Right cardiac atrium (tissue), 5 donors: ENCODE results near the gene PYGM. TPM values are rescaled to one million over a fixed set of nuclear protein-coding genes. Genes with fewer than 3 reads are reported as not detected.
A peak's percentile ranks its signal among the peaks of the same experiment; 100 is the strongest.

ENCODE experiments used
- ATAC-seq, 2 donors: fragments of 200-7000 bp; cut with Tn5 transposase; one replicate each; pipeline versions ENCODE4 v1.8.0 to v1.9.1; 2020; ENCODE audit warnings: moderate library complexity in 2 of 2, mild to moderate bottlenecking in 1 of 2
- DNase-seq, 3 donors: peaks; one replicate each; pipeline ENCODE4 v3.0.0-alpha.2; 2020
- H3K27ac ChIP-seq: one replicate; pipeline ENCODE4 v1.5.1; 2013; ENCODE audit warnings: mild to moderate bottlenecking, low read length, control low read depth, moderate library complexity
- H3K27me3 ChIP-seq: one replicate; pipeline ENCODE4 v1.6.1; 2013; ENCODE audit not compliant: control insufficient read depth, insufficient read depth
- H3K4me1 ChIP-seq: one replicate; pipeline ENCODE4 v1.6.1; 2013; ENCODE audit warnings: low read length; ENCODE audit not compliant: control insufficient read depth, insufficient read depth
- H3K4me3 ChIP-seq: one replicate; pipeline ENCODE4 v1.5.1; 2013; ENCODE audit warnings: low read length, control low read depth
- H3K9me3 ChIP-seq: one replicate; pipeline ENCODE4 v1.6.1; 2013; ENCODE audit warnings: low read length; ENCODE audit not compliant: control insufficient read depth
- WGBS: extraction: QIAGEN DNeasy Blood & Tissue Kit; methylation state at CpG from one replicate; pipeline ENCODE4 v1.1.7; 2013; 5-methylcytosine and 5-hydroxymethylcytosine counted together
- intact Hi-C, 4 donors: fragments of 100-400 bp; cut with DNase I; formaldehyde crosslinking; loops; one replicate each; pipeline versions ENCODE4 v1.11.0 to v1.14.0; 2022 to 2023
- polyA plus RNA-seq: library from polyadenylated mRNA; stranded (reverse); fragments of 200-250 nt; gene quantifications from one replicate; pipeline ENCODE4 v1.2.3, GENCODE V29; 2013
- total RNA-seq, 4 donors: library from RNA; stranded (reverse); fragmentation: NEBNext Ultra II Directional; extraction: Animal tissue kit (Norgen Biotek cat#: 25700); gene quantifications; one replicate each; pipeline ENCODE4 v1.2.1, GENCODE V29; 2021
- donor health status: healthy with polysubstance abuse.
- donor health status: DM: no; HTN: yes; CAD: no.
- donor health status: DM: no; HTN: no; CAD: no.
- donor health status: DM: no; HTN: yes; CAD: no; lungs with severe emphysema.
- donor health status: DM: yes; HTN: yes; CAD: no.

PYGM gene
- total and polyA plus RNA-seq, 5 donors = 38.5 to 71.5 (median 55.6) TPM

- H3K27ac ChIP-seq = no peak overlapping the region
- no peaks in the 10 kb centered on the region for H3K9me3 ChIP-seq
- DNase-seq (peak; percentile 17 to 58 (median 45)), ATAC-seq (no peak)
- intact Hi-C loops = no loop called here
- H3K4me3 ChIP-seq = no peak overlapping the region
- H3K27me3 ChIP-seq = no peaks in the 10 kb centered on the region
- 95% methylated on average over 11 of the region's 11 CpGs for WGBS
- peaks cover 8% of the 10 kb centered on the region for H3K4me1 ChIP-seq
These were observed 7.1 kb upstream of the PYGM start for GRCh38 chr11:64766881-64767280.

- Histone ChIP-seq H3K27ac (no peak overlapping the region), H3K9me3 (no peaks in the 10 kb centered on the region), H3K4me1 (peaks cover 8% of the 10 kb centered on the region), H3K4me3 (no peak overlapping the region), H3K27me3 (no peaks in the 10 kb centered on the region)
- intact Hi-C loops = no loop called here
- ATAC-seq = no peak
- 87% methylated on average over 42 of the region's 42 CpGs for WGBS
- peak; percentile 21 to 69 (median 55) for DNase-seq
These were observed 6.3 kb upstream of the PYGM start for GRCh38 chr11:64765851-64766665.

GRCh38 chr11:64765291-64765850 is 5.6 kb upstream of the PYGM start:
- peak; percentile 19 to 64 (median 57) for DNase-seq

GRCh38 chr11:64764753-64765152 is 5.0 kb upstream of the PYGM start:
- no peaks in the 10 kb centered on the region for H3K27me3 ChIP-seq
- DNase-seq (peak in 1 of 3 donors; percentile 38), ATAC-seq (no peak)
- H3K4me1 ChIP-seq = peaks cover 16% of the 10 kb centered on the region
- H3K4me3 ChIP-seq = no peak overlapping the region
- no peaks in the 10 kb centered on the region for H3K9me3 ChIP-seq
- intact Hi-C loops = no loop called here
- 84% methylated on average over 8 of the region's 8 CpGs for WGBS
- no peak overlapping the region for H3K27ac ChIP-seq

More at GRCh38 chr11:64765291-64765850, 5.6 kb upstream of the PYGM start:
- ATAC-seq = no peak
- Histone ChIP-seq H3K4me3 (no peak overlapping the region), H3K4me1 (peaks cover 11% of the 10 kb centered on the region), H3K27me3 (no peaks in the 10 kb centered on the region), H3K27ac (no peak overlapping the region), H3K9me3 (no peaks in the 10 kb centered on the region)
- intact Hi-C loops = no loop called here
- 84% methylated on average over 30 of the region's 30 CpGs for WGBS

- DNase-seq = peak in 1 of 3 donors; percentile 33
- intact Hi-C loops = no loop called here
- H3K27me3 ChIP-seq = no peaks in the 10 kb centered on the region
- no peaks in the 10 kb centered on the region for H3K9me3 ChIP-seq
- peak overlapping the region; percentile 74 for H3K27ac ChIP-seq
- H3K4me3 ChIP-seq = no peak overlapping the region
- WGBS = 51% methylated on average over 11 of the region's 11 CpGs
- no peak for ATAC-seq
- peaks cover 16% of the 10 kb centered on the region for H3K4me1 ChIP-seq
These were observed 4.4 kb upstream of the PYGM start for GRCh38 chr11:64764040-64764611.

- peak overlapping the region; percentile 74 for H3K27ac ChIP-seq
- H3K4me3 ChIP-seq = no peak overlapping the region
- intact Hi-C loops = no loop called here
- ATAC-seq (no peak), DNase-seq (peak; percentile 27 to 71 (median 59))
- H3K9me3 ChIP-seq = no peaks in the 10 kb centered on the region
- peaks cover 16% of the 10 kb centered on the region for H3K4me1 ChIP-seq
- WGBS = 43% methylated on average over 6 of the region's 6 CpGs
- H3K27me3 ChIP-seq = no peaks in the 10 kb centered on the region
These were observed 3.8 kb upstream of the PYGM start for GRCh38 chr11:64763526-64764039.

GRCh38 chr11:64762674-64763525 is 3.1 kb upstream of the PYGM start:
- H3K27me3 ChIP-seq = no peaks in the 10 kb centered on the region
- H3K4me3 ChIP-seq = no peak overlapping the region
- H3K27ac ChIP-seq = peak overlapping the region; percentile 74
- intact Hi-C loops = no loop called here
- no peaks in the 10 kb centered on the region for H3K9me3 ChIP-seq
- DNase-seq (peak; percentile 43 to 52 (median 52)), ATAC-seq (peak in 1 of 2 donors; percentile 2)
- 48% methylated on average over 13 of the region's 13 CpGs for WGBS
- peaks cover 16% of the 10 kb centered on the region for H3K4me1 ChIP-seq

GRCh38 chr11:64762277-64762673 is 2.5 kb upstream of the PYGM start:
- H3K27me3 ChIP-seq = no peaks in the 10 kb centered on the region
- ATAC-seq = no peak
- peak overlapping the region; percentile 24 for H3K27ac ChIP-seq
- no peaks in the 10 kb centered on the region for H3K9me3 ChIP-seq
- no peak overlapping the region for H3K4me3 ChIP-seq
- intact Hi-C loops = no loop called here
- 60% methylated on average over 5 of the region's 5 CpGs for WGBS
- peak in 1 of 3 donors; percentile 31 for DNase-seq
- peaks cover 16% of the 10 kb centered on the region for H3K4me1 ChIP-seq

GRCh38 chr11:64760759-64761420 is 1.1 kb upstream of the PYGM start:
- Histone ChIP-seq H3K4me1 (peaks cover 16% of the 10 kb centered on the region), H3K27ac (peak overlapping the region; percentile 49), H3K9me3 (no peaks in the 10 kb centered on the region), H3K27me3 (no peaks in the 10 kb centered on the region), H3K4me3 (no peak overlapping the region)
- WGBS = 64% methylated on average over 7 of the region's 7 CpGs
- intact Hi-C loops = no loop called here
- ATAC-seq = no peak
- peak in 1 of 3 donors; percentile 20 for DNase-seq

GRCh38 chr11:64759131-64759721 is 548 bp downstream of the PYGM start:
- Histone ChIP-seq H3K27me3 (no peaks in the 10 kb centered on the region), H3K27ac (peak overlapping the region; percentile 49), H3K4me3 (no peak overlapping the region), H3K4me1 (peaks cover 16% of the 10 kb centered on the region), H3K9me3 (no peaks in the 10 kb centered on the region)
- WGBS = 51% methylated on average over 21 of the region's 21 CpGs
- DNase-seq = peak in 2 of 3 donors; percentile 71 to 82
- peak; percentile 12 to 14 for ATAC-seq
- intact Hi-C loops = no loop called here
